Activated CD4-positive, alpha-beta T cell treated with anti-CD3 and anti-CD28 coated beads, Interleukin-2, Interleukin-6, amounts not matched to agents 100 ng/mL and 50 ng/mL, durations not matched to agents 16 hours and 8 hours (primary cell): ENCODE results near the gene DNAAF8.
A peak's percentile ranks its signal among the peaks of the same experiment; 100 is the strongest.

Experiments used
- DNase-seq: peaks from one replicate; pipeline ENCODE4 v3.0.0-alpha.2; 2020

Gene DNAAF8

DNA sequence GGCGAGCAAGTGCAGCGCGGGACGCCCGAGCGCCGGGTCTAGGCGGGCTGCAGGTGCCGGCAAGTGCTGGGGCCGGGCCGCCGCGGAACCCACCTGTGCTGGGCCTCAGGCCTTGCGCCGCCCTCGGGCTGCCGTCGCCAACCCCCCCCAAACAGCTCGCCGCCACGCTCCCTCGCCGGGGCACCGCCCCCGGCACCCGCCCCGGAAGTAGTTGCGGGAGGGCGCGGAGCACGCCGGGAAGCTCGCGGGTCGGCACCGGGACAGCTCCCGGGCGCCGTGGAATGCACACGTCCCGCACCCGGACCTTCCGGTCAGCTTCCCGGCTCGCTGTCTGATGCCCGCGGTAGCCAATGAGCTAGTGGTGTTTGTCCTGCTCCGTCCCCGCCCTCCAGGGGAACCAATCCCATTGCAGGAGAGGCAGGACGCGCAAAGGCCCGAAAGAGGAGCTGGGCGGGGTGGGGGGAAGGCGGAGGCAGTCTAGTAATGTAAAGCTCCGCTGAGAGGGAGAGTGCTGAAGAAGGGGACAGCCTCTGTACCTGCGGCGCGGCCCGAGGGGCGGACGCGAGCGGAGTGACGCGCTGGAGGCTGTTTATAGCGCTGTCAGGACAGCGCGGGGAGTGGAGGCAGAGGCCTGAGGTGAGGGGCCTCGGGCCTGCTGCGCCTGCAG lies at the start of gene DNAAF8, which contains the start of gene ANKS3:
Gene DNAAF8 (plus strand): TSS at position 475 of the 667 bp plus-strand sequence. CDS start 1,978 bp downstream, outside the sequence.
Gene ANKS3 (minus strand): TSS at position 209 of the 667 bp plus-strand sequence. CDS start 4,122 bp downstream, outside the sequence.
- DNase-seq = peak; percentile 87

DNA sequence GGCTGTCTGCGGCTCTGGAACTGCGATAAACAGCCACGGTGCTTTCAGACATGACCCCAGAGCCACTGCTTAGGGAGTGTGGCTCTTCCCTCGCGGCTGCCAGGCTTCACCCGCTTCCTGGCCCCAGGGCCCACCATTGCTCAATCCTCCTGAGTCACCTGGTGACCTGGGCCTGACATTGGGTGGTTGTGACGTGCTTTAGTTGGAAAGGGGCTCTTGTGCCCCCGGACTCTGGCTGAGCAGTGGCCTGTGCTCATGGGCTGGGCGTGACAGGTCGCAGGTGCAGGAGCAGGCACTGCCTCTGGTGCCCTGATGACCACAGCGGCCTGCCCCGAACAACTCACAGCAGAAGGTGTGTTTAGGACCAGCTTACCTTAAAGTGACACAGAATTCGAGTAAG lies 49.6 kb upstream of the DNAAF8 start:
- DNase-seq = no peak

DNA sequence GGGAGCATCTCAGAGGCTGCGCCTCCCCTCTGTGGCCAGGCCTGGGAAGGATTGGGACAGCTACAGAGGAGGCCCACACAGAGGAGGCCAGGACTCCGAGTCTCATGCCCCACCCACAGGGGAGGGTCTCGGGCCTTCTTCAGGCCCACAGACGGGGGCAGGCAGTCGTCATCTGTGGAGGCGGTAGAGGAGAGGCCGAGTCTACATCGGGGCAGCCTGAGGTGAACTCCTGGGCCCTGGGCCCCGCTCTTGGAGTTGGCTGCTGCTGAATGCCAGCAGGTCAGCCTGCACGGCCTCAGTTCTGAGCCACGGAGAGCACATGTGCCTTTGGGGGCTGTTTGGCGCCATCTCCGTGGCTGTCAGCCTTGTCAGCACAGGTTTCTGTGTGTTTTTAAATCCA lies 49.0 kb upstream of the DNAAF8 start:
- no peak for DNase-seq

DNA sequence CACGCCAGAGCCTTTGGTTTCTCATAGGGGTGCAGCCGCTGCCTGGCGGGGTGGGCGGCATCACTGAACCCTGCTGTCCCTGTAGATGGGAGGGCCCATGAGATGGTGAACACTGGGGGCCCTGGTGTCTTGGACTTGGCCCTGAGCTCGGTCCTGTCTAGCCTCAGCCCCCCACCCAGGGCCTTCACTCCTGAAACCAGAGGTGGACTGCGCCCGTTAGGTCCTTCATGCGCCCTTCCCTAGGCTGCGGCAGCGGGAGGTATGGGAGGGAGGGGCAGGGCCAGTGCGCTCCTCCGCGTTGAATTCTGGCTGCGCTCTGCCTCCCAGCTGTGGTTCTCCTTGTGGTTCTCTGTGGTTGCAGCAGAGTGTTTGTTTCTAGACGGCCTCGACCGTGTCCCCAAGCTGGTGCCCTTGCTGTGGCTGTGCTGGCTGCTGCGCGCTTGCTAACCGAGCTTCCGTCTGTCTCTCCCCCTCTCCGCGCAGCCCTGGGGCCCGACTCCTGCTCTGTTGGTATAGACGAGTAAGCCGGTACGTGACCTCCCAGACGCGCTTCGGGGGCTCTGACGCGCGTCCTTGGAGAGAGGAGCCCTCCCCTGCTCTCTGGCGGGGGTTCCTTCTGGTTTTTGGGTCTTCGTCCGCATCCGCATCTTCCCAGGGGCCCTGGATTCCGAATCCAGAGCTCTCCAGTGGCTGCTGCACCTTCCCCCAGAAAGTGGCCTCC lies 48.4 kb upstream of the DNAAF8 start:
- no peak for DNase-seq

DNA sequence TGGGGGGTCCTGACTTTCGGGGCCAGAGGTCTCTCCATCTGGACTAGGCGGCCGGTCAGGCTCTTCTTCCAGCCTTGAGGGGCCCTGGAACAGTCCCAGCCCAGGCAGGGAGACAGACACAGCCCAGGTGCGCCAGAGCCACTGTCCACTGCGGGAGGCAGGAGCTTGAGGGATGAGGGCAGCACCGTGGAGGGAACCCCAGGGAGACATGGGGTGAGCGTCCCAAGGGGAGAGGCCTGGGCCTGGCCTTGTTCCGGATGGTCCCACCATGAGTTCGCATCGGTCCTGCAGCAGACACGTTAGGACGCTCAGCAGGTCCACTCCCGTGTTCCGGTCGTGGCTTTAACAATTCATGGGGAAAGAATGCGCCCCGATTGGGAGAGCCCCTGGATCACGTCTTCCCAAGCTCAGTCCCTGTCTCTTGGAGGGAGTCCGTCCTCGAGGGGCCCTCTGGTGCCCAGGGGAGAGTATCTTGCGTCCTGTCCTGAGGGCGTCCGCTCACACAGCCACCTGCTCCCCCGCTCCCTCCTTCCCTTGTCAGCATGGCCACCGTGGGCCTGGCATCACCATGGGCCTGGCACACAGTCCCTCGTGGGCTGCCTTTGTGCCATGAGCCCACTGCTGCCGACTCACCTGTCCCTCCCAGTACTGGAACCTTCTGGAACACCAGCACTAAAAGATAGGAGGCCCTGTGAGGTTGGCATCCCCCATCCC lies 47.7 kb upstream of the DNAAF8 start:
- no peak for DNase-seq

DNA sequence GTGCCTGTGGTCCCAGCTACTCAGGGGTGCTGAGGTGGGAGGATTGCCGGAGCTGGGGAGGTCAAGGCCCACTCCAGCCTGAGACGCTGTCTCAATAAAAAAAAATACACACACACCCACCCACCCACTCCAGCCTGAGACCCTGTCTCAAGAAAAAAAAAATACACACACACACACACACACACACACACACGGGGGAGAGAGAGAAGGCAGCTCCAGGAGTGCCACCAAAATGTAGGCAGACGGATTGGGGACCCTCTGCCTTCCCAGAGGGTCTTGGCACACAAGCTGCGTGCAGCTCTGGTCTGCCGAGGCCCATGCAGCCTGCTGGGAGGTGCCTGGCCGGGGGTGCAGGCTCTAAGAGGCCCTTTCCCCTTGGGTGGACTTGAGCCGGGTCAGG lies 46.9 kb upstream of the DNAAF8 start:
- DNase-seq = no peak

DNA sequence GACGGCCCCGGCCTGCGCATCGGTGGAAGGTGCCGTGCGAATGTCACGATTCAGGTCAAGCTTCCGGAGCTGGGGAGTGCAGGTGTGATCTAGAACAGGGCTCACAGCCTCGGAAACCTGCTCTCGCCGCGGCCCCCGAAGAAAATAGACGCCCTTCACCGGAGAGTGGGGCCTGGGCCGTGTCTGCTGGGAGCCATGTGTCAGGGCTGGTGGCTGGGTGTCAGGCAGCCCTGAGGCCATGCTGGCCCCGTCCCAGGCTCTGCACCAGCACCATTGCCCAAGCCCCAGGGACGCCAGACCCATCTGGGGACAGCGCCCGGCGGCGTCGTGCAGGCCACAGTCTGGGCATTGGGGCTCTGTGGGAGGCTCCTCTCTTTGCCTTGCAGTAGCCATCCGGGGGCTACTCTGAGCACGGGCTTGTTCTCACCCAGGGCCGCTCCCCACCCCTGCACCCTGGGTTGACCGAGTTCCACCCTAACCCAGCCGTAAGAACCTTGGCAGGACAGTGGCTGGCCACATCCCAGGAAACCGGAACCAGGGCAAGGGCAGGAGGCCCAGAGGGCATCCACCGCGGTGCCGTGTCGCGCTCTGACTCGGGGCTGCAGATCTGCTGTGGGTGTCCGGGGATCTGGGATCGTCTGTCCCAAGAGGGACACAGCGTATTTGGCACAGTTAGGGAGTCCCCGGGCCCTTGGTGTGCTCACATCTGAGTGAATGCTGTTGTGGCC lies 46.2 kb upstream of the DNAAF8 start:
- DNase-seq = no peak

DNA sequence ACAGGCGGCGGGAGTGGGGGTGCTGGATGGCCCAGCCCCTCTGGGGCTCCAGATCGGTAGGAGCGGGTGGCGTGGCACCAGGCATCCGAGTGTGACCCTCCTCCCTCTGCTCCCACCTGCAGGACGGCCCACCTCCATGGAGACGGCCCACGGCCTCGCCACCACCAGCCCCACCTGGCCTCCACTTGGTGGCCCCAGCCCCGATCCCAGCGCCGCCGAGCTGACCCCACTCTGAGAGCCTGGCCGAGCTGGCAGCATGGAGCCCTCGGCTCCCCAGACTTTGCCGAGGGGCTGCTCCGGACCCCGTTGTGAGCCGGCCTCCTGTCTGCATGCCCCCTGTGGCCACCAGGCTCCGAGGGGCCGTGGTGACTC lies 45.7 kb upstream of the DNAAF8 start:
- DNase-seq = no peak

DNA sequence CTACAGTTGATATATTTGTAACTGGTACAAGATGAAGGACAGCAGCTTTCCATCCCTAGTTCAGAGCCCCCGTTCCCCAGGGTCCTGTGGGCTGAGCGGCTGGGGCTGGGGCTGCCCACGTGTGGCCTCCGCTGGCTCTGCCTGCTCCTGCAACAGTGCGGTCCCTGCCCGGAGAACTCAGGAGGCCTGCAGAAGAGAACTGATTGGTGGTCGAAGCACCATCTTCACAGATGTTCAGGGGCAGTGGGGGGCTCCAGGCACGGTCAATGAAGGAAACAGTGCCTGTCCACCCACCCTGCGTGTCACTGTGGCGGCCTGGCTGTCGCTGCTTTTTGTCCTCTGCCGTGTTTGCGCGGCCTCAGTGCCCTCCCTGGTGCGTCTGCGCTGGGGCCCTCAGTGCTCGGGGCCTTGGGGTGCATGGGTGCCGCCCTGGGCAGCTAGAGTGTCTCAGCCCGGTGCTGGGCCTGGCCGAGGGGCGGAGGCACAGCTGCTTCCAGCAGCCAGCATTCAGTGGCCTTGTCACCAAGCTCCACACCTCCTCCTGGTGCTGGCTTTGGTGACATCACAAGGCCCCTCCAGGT lies 45.2 kb upstream of the DNAAF8 start:
- no peak for DNase-seq

DNA sequence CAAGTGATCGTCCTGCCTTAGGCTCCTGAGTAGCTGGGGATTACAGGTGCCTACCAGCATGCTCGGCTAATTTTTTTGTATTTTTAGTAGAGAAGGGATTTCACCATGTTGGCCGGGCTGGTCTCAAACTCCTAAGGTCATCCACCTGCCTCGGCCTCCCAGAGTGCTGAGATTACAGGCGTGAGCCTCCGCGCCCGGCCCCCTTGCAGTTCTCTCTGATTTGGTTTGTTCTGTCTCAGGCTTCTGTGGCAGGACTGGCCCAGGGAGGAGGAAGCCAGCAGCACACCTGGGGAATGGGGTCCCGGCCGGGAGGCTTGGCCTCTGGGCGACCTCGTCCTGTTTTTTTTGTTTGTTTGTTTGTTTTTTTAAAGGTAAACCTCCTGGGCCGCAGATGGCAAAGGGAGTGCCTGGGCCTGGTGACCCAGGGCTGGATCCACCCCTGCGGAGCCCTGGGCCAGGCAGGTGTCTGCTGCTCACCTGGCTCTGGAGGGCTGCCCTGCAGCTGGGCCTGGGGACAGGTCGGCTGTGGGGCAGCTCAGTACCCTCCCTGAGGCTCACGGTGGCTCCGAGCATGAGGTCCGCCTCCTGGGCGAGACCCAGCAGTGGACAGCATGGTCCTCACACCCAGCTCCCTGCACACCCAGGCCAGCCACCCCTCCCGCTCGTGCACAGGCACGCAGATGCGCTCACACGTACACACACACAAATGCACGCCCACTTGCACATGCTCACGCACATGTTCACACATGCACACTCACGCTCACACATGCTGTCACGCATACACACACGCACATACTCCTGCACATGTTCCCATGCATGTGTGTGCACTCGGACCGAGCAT lies 44.3 kb upstream of the DNAAF8 start:
- no peak for DNase-seq

DNA sequence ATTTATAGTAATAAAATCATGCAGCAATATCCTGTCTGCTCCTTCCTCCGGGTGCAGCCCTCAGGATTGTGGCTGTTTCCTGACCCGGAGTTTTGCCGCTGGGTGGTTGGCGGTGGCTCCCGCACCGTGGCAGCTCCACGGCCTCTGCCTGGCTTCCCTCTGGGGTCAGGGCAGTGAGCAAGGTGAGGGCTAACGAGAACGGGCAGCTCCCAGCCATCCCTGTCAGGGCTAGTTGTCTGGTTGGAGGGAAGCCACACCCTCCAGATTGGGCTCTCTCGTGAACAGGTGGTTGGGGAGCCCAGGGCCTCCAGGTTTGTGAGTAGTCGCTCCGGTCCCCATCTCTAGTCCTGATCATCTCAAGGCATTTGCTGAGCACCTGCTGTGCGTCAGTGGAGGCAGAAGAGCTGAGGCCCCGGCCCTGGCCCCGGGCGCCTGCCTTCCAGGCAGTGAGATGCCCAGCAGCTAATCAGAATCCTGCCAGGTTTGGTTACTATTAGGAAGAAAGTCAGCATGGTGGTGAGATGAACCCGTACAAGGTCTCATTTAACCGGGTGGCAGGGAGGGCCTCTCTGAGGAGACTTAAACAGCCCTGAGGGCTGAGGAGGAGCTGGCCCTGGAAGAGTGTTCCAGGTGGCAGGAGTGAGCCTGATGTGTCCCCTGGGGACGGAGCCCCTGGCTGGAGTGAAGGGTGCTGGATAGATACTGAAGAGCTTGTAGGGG lies 43.2 kb upstream of the DNAAF8 start:
- no peak for DNase-seq

DNA sequence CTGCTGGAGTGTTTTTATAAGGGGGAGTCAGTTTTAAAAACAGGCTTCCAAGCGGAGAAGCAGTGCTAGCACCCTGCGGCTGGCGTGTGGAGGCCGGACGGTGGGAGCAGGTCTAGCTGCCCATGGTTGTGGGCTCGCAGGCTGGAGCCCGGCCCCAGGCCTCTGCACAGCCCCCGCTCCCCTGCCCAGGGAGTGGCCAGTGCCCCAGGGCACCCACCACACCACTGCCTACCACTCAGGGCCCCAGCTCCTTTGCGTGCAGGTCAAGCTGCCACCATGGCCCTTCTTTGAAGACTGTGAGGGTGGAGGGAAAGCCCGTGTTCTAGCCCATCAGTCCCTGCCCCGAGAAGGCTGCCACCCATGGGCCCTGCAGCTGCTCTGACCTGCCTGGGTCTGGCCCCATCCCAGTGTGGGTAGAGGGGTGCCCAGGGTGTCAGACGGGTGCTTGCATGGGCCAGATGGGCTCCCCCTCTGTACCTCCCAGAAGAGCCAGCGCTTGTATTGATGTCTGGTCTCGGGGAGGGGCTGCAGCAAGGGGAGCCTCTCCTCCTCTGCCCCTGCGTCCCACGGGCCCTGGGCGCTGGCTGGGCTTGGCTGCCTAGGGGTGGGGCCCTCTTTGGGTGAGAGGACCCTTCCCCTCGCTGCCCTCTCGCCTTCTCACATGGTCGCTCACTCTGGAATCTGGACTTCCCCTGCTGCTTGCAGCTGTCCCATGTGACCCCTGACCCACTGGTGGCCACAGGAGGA lies 42.5 kb upstream of the DNAAF8 start:
- no peak for DNase-seq

DNA sequence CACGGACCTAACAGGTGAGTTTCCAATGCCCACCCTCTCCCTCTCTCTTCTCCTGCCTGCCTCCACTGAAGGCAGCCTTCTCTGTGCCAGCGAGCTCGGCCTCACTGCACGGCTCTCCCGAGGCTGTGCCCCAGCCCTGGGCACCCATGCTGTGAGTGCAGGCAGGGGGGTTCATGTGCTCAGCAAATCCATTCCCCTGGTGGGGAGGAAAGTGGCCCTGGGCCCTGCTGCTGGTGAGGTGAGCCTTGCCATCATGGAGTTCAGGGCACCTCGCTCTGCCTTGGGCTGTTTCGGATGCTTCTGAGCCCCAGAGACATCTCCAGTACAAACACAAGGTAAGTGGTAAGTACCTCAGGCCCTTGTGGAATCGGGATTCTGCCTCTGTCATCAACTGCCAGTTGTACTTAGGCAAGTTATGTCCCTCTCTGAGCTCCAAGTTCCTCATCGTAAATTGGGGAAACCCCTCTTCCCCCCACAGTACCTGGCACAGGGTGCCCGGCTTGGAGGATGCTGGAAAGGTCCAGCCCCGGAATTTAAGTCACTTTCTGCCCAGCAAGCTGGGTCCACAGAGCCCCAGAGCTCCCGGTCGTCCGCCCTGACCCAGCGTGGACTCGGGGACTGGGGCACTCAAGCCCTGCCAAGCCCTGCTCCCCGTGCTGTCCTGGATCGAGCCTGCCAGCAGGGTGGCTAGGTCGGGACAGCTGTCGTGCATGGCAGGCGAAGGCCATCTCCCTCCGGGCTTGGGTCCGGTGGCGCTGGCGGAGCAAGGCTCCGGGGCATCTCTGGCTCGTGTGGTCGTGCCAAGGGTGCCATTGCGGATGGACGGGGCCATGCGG lies 41.7 kb upstream of the DNAAF8 start:
- peak; percentile 18 for DNase-seq

DNA sequence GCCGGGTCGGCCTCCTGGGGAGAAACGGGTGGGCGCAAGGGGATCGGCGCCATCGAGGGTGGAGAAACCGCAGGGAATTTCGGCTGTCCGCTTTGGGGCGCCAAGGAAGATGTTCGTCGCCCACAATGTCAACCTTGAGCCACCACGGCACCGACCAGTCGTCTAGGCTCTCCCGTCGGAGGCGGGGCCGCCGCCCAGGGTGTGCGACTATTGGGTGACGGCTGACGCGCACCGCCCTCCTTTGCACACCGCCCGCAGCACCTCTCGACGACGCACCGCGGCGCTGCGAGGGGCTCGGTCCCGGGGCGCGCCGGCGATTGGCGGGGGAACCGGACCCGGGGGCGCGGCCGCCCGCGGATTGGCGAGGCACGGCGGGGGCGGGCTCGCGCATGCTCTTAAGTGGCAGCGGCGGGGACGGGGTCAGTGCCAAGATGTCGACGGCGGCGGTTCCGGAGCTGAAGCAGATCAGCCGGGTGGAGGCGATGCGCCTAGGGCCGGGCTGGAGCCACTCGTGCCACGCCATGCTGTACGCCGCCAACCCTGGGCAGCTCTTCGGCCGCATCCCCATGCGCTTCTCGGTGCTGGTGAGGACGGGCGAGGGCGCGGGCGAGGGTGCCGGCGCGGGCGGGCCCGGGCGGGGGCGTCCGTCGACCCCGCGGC lies 40.9 kb upstream of the DNAAF8 start, which contains the start of gene NUDT16L1:
Gene NUDT16L1 (plus strand): TSS at position 267 of the 660 bp plus-strand sequence. CDS start 165 bp downstream, at position 432.
- peak; percentile 98 for DNase-seq

DNA sequence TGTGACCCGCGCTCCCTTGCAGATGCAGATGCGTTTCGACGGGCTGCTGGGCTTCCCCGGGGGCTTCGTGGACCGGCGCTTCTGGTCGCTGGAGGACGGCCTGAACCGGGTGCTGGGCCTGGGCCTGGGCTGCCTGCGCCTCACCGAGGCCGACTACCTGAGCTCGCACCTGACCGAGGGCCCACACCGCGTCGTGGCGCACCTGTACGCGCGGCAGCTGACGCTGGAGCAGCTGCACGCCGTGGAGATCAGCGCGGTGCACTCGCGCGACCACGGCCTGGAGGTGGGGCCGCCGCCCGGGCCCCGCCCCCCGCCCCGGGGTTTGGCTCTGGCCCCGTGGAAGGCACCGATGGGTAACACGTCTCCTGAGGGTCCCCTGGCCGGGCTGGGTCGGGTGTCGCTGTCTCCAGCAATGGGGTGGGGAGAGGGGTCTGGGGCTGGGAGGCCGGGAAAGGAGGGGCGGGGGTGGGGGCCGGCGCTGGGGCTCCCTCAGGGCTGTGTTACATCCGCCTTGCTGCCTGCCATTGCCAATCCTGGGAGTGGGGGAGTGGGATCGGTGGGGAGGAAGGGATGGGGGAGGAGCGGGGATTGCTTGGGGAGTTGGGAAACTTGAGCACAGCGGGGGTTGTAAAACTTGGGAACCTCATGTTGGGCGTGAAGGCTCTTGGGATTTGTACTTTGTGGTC lies 40.2 kb upstream of the DNAAF8 start:
- DNase-seq = peak; percentile 53

DNA sequence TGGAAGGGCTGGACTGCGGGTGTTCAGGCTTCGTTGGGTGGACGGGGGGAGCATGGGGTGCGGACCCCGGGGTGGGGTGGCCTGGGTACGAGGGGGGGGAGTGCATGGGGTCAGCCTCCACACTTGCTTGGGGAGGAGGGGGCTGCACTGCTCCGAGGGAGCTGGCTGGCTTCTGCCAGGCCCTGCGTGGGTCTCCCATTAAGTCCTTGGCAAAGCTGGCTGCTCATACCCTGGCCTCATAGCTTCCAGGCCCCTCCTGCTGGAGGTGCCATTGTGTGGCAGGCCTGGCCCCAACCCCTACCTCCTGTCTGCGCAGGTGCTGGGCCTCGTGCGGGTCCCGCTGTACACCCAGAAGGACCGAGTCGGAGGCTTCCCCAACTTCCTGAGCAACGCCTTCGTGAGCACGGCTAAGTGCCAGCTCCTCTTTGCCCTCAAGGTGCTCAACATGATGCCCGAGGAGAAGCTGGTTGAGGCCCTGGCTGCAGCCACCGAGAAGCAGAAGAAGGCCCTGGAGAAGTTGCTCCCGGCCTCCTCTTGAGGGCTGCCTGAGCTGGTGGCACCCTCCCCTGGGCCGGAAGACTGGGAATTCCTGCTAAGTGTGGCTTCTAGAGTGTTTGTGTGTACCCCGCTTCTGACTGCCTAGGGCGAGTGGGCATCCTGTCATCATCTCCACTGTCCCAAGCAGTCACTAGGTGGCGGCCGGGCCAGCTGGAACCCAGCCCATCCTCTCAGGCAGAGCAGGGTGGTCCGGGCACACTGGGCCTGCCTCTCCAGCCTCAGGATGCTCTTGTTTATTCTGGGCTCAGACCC lies 39.5 kb upstream of the DNAAF8 start:
- no peak for DNase-seq
